Measurements from ENCODE around the gene URB2.

DNA sequence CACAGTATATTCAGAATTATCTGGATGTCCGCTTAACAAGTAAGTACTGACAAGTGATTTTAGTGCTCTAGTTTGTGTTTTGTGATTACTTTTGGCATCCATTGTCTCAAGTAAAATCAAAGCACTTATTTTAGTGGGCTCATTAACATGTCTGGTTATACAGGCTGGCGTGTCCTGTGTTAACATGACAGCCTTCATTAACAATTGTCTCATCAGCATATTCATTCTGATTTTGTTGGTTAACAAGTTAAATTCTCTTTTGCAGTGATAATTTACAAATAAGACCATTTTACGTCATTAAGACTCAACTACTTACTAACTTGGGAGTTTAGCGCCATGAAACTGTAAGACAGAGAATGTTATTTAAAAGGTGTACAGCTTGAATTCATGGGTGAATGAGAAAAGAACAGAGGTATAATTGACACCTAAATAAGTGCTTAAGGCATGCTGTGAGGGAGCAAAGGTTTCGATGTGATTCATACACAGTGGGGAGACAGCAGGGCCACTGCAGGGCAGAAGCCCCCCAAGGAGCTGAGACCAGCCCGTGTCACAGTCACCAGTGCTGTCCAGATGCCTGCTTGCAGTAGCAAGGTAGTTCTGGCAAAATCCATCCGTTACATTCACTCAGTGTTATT is 22.6 kb upstream of the URB2 start:
- TF ChIP-seq, protein P1, sequence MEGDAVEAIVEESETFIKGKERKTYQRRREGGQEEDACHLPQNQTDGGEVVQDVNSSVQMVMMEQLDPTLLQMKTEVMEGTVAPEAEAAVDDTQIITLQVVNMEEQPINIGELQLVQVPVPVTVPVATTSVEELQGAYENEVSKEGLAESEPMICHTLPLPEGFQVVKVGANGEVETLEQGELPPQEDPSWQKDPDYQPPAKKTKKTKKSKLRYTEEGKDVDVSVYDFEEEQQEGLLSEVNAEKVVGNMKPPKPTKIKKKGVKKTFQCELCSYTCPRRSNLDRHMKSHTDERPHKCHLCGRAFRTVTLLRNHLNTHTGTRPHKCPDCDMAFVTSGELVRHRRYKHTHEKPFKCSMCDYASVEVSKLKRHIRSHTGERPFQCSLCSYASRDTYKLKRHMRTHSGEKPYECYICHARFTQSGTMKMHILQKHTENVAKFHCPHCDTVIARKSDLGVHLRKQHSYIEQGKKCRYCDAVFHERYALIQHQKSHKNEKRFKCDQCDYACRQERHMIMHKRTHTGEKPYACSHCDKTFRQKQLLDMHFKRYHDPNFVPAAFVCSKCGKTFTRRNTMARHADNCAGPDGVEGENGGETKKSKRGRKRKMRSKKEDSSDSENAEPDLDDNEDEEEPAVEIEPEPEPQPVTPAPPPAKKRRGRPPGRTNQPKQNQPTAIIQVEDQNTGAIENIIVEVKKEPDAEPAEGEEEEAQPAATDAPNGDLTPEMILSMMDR (IDR thresholded peaks at IDR 0.05): no peak
- TF ChIP-seq, protein P2, sequence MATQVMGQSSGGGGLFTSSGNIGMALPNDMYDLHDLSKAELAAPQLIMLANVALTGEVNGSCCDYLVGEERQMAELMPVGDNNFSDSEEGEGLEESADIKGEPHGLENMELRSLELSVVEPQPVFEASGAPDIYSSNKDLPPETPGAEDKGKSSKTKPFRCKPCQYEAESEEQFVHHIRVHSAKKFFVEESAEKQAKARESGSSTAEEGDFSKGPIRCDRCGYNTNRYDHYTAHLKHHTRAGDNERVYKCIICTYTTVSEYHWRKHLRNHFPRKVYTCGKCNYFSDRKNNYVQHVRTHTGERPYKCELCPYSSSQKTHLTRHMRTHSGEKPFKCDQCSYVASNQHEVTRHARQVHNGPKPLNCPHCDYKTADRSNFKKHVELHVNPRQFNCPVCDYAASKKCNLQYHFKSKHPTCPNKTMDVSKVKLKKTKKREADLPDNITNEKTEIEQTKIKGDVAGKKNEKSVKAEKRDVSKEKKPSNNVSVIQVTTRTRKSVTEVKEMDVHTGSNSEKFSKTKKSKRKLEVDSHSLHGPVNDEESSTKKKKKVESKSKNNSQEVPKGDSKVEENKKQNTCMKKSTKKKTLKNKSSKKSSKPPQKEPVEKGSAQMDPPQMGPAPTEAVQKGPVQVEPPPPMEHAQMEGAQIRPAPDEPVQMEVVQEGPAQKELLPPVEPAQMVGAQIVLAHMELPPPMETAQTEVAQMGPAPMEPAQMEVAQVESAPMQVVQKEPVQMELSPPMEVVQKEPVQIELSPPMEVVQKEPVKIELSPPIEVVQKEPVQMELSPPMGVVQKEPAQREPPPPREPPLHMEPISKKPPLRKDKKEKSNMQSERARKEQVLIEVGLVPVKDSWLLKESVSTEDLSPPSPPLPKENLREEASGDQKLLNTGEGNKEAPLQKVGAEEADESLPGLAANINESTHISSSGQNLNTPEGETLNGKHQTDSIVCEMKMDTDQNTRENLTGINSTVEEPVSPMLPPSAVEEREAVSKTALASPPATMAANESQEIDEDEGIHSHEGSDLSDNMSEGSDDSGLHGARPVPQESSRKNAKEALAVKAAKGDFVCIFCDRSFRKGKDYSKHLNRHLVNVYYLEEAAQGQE (IDR thresholded peaks at IDR 0.05; ENCODE audit: insufficient read depth in 1 of 2, low read depth in 2 of 2, low read length in 1 of 2): no peak

All from Panc1 (cell line).